Measurements from ENCODE around the gene LAIR1. TPM values are rescaled to one million over a fixed set of nuclear protein-coding genes. Genes with fewer than 3 reads are reported as not detected.

LAIR1 gene
- total RNA-seq, 2 donors from 2014 or later: 5.2 to 9.3 TPM

DNA sequence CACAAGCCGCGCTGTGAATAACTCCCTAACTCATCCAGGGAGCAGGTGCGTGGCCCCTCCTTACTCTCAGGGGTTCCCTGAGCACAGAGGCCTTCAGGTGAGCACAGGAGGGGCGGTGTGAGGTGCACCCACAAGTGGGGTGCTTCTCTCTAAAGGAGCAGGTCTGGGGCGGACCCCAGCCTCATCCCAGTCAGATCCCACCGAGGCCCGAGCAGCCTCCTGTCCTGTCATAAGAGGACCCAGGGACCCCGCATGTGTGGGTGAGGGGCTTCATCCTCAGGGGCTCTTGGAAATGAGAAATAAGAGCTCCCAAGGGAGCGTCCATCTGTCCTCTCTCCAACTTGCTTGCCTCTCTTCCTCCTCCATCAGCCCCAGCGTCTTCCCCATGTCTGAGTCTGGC lies 48.8 kb downstream of the LAIR1 start:
- no peaks in the 10 kb centered on the region for H3K9me3 ChIP-seq
- H3K9ac ChIP-seq (ENCODE audit: low read depth in 2 of 2, low read length in 2 of 2): no peak overlapping the region
- H3K4me3 ChIP-seq: no peak overlapping the region
- H3K4me1 ChIP-seq: no peaks in the 10 kb centered on the region
- intact Hi-C loops (cut with DNase I): no loop called here
- H3K36me3 ChIP-seq: no peaks in the 10 kb centered on the region
- H3K27me3 ChIP-seq: no peaks in the 10 kb centered on the region
- DNase-seq: no peak
- H3K27ac ChIP-seq: no peak overlapping the region
- TF ChIP-seq, protein P1, sequence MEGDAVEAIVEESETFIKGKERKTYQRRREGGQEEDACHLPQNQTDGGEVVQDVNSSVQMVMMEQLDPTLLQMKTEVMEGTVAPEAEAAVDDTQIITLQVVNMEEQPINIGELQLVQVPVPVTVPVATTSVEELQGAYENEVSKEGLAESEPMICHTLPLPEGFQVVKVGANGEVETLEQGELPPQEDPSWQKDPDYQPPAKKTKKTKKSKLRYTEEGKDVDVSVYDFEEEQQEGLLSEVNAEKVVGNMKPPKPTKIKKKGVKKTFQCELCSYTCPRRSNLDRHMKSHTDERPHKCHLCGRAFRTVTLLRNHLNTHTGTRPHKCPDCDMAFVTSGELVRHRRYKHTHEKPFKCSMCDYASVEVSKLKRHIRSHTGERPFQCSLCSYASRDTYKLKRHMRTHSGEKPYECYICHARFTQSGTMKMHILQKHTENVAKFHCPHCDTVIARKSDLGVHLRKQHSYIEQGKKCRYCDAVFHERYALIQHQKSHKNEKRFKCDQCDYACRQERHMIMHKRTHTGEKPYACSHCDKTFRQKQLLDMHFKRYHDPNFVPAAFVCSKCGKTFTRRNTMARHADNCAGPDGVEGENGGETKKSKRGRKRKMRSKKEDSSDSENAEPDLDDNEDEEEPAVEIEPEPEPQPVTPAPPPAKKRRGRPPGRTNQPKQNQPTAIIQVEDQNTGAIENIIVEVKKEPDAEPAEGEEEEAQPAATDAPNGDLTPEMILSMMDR (IDR thresholded peaks at IDR 0.05): no peak

DNA sequence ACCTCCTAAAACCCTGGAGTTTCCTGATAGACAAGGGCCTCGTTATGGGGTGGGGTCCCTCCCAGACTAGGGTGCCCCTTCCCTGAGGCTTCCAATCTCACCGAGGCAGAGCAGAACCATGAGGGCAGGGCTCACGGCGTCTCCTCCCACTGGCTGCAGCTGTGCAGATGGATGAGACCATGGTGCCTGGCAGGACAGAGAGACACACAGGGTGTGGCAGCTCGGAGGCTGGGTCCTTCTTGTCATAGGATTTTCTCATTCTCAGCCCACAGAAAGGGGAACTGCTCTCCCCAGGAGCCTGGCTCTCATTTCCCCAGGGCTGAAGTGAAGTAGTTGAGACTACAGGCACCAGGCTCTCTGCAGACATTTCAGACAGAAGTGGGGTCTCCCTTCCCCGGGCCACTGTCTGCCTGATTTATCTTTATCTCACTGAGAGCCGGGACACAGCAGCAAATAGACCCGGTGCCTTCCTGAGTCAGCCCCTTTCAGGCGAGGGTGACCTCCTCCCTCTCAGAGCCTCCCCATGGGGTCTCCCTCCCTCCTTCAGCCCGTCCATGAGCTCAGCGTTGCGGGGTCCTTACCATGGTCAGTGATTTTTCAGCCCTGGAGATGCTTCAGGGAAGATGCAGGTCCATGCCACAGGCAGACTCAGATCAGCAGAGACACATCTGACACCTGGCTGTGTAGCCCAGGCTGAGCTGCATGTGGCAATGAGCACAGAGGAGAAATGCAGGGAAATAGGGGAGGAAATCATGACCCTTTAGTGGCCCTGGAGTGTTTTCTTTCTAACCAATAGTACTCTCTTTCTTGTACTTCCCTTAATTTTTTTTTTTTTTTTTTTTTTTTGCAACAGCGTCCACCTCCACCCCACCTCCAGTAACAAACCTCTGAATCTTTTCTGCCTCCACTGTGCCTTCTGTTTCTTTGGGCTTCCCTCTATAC lies 52.0 kb downstream of the LAIR1 start, which contains the start of gene LILRA5:
TSS of gene LILRA5 (minus strand) at position 731 of the 942 bp plus-strand sequence. CDS start at position 584, 147 bp downstream.
- Histone ChIP-seq H3K27ac (no peak within 1 kb of the TSS), H3K27me3 (no peaks in the 10 kb centered on the region), H3K4me3 (no peak within 1 kb of the TSS), H3K4me1 (no peaks in the 10 kb centered on the region), H3K9me3 (no peaks in the 10 kb centered on the region), H3K36me3 (no peaks in the 10 kb centered on the region), H3K9ac (ENCODE audit: low read depth in 2 of 2, low read length in 2 of 2) (no peak within 1 kb of the TSS)
- DNase-seq: no peak
- TF ChIP-seq, protein P1 (IDR thresholded peaks at IDR 0.05): no peak
- intact Hi-C loops (cut with DNase I): no loop called here

GRCh38 chr19:54312011-54312410 lies 52.7 kb downstream of the LAIR1 start:
- TF ChIP-seq, protein P1 (IDR thresholded peaks at IDR 0.05): no peak
- no peak overlapping the region for H3K9ac ChIP-seq (ENCODE audit: low read depth in 2 of 2, low read length in 2 of 2)
- H3K36me3 ChIP-seq: no peaks in the 10 kb centered on the region
- H3K27me3 ChIP-seq: no peaks in the 10 kb centered on the region
- no peak overlapping the region for H3K4me3 ChIP-seq
- no peaks in the 10 kb centered on the region for H3K4me1 ChIP-seq
- H3K9me3 ChIP-seq: no peaks in the 10 kb centered on the region
- H3K27ac ChIP-seq: no peak overlapping the region
- intact Hi-C loops (cut with DNase I): no loop called here
- DNase-seq: no peak

GRCh38 chr19:54311486-54311885 lies 53.2 kb downstream of the LAIR1 start:
- intact Hi-C loops (cut with DNase I): no loop called here
- no peak overlapping the region for H3K4me3 ChIP-seq
- TF ChIP-seq, protein P1 (IDR thresholded peaks at IDR 0.05): no peak
- no peaks in the 10 kb centered on the region for H3K9me3 ChIP-seq
- H3K9ac ChIP-seq (ENCODE audit: low read depth in 2 of 2, low read length in 2 of 2): no peak overlapping the region
- DNase-seq: no peak
- H3K27me3 ChIP-seq: no peaks in the 10 kb centered on the region
- no peaks in the 10 kb centered on the region for H3K4me1 ChIP-seq
- H3K27ac ChIP-seq: no peak overlapping the region
- no peaks in the 10 kb centered on the region for H3K36me3 ChIP-seq

GRCh38 chr19:54310543-54310942 lies 54.2 kb downstream of the LAIR1 start:
- TF ChIP-seq, protein P1 (IDR thresholded peaks at IDR 0.05): no peak
- Histone ChIP-seq H3K4me3 (no peak overlapping the region), H3K36me3 (no peaks in the 10 kb centered on the region), H3K4me1 (no peaks in the 10 kb centered on the region), H3K9me3 (no peaks in the 10 kb centered on the region), H3K9ac (ENCODE audit: low read depth in 2 of 2, low read length in 2 of 2) (no peak overlapping the region), H3K27me3 (no peaks in the 10 kb centered on the region), H3K27ac (no peak overlapping the region)
- no peak for DNase-seq
- intact Hi-C loops (cut with DNase I): no loop called here
